ENCODE measurements around the gene TTLL5.
A peak's percentile ranks its signal among the peaks of the same experiment; 100 is the strongest.

Gene TTLL5

DNA sequence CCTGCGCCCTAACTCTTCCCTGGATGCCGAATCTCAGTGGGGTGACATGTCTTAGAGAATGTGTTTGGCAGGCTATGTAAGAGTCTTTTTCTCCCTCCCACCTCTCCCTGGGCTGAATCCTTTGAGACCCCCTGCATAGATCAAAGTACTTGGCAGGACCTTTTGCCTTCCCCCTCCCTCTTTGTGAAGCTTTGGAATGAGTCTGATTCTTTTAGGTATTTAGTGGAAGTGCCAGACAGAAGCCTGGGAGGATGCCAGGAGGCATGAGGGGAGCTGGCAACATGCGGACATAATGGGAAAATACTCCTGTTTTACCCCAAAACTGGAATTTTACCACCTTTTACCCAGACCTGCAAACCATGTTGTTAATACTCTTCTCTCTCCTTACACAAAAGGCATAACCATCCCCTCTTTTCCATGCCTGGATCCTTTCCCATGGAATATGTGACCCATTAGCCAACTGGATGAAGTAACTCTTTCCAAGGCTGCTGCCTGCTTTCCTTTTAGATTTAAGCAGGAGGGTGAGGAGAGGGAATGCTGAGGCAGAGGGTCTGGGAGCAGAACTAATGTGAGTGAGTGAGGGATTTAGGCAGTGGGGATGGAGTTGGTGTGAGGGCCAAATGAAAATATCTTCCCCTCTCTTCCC is 41.7 kb downstream of the TTLL5 start:
- no peak for DNase-seq

DNA sequence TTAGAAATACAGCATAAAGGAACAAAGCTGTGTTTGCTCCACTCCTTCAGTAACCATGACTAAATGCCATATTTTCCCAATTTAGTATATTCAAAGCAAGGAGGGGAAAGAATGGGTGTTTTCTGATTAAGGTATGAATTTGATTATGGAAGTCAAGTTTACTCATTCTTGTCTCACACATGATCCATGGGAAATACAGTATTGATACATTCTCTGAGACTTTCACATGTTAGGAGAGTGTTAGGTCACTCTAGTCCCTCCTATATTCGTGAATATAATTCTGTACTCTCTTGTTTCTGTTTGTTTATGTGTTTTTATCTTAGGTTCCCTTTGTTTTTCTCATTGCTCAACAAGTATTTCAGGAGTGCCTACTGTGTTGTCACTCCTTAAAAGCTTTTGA is 42.4 kb downstream of the TTLL5 start:
- DNase-seq = no peak

DNA sequence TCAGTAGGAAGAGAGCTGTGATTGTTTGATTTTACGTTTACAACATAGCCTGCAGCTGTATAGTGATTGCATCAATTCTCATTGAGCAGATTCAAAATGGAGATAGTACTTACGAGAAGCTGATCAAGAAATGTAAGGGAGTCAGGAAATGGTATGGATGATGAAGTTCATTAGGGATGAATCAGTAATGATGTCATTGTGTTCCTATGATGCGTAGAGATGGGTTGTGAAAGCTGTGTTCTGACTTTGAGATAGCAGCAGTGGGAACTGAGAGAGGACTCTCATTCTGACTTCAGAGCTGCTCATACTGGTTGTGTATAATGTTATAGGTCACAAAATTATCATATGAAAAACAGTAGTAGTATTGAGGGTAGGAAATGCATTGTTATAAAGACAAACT is 44.0 kb downstream of the TTLL5 start:
- no peak for DNase-seq

DNA sequence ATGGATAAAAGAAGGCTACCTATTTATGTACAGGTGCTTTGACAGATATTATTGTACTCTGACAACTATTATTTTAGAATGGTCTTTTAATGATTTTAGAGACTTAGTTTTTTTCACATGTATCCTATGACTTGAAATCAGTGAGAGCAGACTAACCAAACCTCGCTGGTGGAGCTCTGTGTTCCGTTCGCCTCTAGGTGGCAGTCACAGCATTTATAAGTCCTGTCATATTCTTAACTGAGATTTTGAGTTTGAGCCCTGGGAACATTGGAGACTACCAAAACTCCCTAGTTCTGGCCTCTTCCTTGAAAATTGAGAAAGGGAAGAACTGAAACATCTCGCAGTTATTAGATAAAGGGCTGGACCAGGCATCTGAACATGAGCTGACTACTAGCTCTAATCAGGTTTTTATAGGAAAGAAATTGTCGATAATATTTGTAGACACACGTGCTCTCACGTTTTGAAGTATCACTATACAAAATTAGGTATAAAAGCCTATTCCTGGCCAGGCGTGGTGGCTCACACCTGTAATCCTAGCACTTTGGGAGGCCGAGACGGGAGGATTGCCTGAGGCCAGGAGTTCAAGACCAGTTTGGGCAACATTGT is 48.3 kb downstream of the TTLL5 start:
- peak; percentile 8 for DNase-seq

DNA sequence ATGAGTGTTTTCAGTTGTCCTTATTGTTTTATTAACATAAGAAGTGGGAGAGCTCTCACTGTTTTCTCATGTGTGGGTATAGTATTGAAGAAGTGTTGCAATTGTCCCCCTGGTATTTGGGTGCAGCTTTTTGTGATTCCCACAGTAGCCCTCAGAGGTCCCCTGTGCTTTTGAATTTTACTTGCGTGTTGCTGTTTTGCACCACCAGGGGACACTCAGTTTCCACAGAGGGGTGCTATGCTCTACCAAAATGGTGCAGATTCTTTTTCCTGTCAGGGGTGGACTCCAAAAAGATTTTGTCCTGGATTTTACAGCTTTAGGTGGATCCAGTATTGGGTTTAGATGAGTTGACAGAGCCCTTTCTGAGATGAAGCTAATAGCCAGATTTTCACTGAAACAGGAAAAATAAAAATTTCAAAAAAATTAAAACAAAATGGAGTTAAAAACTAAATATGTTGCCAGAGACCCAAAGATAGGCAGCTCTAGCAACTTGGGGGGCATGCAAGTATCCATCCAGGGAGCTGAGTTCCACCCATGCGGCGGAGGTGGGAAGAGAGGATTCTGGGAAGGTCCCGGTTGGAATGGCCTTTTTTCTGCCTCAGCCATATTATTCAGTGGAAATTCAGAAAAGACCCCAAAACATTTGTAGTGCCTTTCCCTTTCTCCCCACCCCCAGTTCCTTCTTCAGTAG is 50.2 kb downstream of the TTLL5 start:
- no peak for DNase-seq

DNA sequence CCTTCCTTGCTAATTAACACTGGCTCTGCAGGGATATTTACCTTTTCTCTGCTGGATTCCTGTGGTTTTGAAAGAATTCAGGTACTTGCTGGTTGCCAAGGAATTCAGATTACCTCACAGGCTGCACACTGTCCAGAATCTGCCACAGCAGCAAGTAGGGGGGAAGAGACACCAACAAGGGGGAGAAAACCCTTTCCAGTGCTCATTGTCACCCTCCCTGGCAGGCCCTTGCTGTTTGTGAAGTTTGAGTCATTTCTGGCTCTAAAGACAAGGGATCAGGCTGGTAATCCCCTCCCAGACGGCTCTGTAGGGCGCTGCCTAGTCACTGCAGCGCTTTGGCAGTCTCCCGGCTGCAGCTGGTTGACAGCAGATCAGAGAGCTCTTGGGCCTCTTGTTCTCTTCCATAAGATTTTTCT is 50.8 kb downstream of the TTLL5 start:
- DNase-seq = no peak

DNA sequence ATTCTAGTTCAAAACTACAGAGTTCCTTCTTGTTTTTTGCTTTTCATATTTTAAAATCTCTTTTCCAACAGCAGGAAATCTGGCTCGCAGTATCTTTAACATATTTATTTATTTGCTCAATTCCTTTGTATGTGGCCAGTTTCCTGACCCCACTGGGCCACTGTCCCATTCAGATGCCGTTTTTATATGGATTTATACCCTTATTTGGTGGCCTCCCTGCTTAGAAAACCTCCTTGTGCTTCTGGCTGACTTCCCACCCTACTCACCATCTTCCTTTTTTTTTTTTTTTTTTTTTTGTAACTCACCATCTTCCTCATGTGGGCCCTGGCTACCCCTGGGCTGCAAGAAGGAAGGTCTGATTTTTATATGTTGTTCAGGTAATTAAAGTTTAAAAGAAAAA is 53.9 kb downstream of the TTLL5 start:
- DNase-seq = no peak

DNA sequence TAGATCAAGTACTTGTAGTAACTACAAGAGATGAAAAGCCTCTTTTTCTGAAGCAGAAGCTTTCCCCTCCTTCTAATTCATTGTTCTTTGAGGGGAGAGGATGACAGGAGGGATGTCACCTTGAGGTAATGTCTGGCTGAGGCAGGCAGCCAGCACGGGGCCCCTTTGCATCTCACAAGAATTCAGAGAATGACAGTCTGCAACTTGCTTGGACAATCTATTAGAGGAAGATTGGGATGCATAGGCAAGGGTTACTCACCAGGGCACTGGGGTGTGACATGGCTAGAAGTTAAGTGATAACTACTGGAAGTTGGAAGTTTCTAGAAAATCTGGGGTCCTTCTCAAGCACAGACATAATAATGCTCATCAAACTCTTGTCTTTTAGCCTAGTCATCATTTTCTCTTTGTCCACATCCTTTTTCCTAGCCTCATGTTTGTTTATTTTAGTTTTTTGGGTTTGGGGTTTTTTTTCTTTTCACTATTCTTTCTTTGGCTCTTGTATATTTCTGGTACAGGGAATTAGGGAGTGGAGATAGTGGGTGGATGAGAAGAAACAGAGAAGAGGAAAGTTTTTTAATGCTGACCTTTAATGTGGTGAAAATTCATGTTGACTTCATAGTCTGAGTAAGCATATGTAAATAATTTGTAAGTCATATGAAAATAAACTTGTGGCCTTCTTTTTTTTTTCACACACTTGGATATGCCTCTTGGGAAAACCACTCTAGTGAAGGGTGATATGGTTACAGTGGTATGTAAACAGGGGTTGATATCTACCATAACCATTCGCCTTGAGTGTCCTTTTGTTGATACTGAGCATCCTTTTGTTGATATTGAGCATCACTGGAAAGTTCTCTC is 55.1 kb downstream of the TTLL5 start:
- no peak for DNase-seq

DNA sequence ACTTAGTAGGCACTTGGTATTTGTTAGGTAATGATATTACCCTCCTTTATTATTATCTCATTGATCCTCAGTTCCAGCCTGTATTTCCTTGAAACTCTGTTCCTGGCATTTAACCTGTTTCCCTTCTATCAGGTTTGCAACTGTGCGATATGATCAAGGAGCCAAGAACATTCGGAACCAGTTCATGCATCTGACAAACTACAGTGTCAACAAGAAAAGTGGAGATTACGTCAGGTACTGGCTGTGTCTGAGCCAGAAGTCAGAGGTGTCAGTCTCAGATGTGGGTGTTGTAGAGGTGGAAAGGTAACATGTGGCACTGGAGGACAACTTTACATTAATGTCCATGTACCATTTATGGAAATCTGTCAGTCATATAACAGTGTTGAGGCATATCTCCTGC is 56.7 kb downstream of the TTLL5 start:
- DNase-seq = no peak

DNA sequence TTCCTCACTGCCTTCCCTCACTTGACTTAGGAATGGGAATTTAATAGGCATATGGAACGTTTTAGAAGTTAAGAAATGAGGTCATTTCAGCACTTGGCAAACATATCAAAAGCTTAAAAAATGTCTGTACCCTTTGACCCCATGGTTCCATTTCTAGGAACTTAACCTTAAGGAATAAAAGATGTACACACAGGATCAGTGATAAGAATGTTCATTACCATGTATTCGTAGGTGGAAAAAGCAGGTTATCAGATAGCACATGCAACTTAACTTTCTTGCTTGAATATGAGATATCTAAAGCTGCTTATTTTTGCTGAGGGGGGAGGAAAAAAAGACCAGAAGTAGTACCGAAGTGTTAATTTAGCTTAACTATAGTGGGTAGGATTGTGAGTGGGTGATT is 57.2 kb downstream of the TTLL5 start:
- DNase-seq = no peak

DNA sequence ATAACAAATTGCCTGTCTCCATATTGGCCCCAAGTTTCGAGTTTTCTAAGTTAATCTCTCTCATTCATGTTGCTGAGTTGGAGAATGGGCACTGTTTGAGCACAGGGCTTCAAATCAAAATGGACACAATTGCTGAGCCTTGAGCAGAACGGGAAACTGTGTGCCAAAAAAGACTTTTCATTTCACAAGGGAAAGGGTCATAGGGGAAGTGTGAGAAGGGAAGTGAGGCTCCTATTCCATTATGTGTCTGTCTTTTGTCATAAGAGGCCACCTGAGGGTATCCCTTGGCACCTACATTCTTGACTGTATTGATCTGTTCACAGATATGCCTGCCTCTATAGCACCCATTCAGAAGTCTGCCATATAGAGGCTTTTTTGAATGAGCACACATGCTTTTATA is 59.1 kb downstream of the TTLL5 start:
- no peak for DNase-seq

DNA sequence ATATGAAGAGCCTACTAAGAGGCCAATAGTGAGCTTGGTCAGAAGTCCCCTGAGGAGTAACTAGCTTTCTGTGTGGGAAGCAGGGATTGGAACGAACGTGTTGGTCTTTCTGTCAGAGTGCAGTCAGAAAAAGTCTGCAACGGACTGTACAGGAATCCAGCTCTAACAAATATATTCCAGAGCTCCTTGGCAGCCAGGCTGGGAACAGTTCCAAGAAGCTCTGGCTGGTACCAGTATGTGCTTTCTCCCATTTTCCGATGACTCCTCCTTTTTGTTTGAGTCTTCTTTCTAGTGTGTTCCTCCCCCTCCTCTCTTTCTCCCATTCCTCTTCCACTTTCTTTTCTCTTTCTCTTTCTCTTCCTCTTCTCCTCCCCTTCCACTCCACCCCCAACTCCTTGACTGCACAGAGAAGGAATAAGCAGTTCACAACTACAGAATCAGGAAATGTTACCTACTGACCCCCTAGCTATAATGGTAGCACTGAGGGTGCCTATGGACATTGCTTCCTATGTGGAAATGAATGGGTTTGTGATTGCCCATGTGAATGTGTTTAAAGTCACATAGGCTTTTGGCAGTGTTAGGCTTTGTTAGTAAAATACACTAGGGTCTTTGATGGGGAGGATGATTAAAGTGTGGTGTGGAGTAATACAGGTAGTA is 59.9 kb downstream of the TTLL5 start:
- DNase-seq = no peak

DNA sequence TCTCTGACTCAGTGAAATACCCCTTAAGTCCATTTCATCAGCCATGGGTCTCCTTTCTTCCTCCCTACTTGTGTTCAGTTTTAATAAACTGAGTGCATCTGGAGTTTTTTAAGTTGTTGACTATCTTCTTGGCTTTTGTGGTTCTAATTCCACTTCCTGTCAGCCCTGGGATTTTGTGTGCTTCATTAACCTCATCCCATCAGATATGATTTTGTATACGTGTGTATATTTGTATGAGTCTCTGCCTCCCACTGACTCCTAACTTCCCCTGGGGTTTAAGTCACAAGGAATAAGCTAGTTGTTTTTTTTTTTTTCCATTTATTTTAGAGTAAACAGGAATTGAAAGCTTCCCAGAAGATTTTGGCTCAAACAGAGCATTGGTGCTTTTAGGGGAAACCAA is 62.7 kb downstream of the TTLL5 start:
- no peak for DNase-seq

DNA sequence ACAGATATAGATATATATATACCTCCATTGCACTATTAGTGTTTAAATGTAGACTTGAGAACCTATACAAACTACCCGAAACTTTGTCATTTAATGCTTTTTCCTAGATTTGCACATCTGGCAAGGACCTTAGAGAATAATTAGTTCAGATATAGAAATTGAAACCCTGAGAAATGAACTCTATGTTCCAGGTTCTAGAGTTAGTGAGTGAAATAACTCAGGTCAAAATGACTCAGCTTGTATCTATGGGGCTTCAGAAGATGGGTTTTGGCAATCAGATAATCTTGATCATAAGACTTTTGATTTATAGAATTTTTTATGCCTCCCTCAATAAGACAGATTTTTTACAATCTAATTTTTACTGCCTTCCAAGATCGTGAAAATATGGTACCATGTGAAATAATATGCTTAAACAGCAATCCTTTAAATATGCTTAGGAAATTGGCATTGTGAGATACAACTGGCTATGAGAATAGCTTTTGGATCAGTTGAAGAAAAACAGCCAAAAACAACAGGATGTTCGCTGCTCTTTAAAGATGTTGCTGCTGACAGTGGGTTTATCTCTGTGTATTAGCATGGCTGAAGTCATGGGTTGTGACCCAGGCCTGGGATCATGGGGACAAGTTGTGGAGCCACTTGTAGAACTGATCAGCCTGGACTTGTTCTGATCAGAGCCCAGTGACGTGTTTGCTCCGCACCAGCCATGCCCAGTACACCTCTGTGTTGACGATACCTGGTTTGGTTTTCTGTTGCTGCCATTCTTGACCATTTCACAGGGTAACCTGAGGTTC is 63.6 kb downstream of the TTLL5 start:
- no peak for DNase-seq

DNA sequence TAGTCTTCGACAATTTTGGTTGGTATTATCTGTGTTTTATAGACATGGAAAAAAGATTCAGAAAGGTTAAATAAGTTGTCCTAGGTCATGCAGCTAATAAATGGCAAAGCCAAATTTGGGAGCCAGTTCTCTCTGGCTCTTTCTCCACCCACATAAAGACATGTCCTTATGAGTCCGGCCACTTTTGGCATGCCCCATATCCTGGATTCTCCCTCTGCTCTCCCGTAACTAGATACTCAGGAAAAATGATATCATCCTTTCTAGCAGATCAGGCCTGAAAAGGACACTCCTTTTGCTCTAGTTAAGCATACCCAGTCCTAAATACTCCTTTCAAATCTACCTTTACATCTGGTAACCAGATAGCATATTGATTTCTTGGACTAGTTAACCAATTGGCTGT is 64.4 kb downstream of the TTLL5 start:
- no peak for DNase-seq

DNA sequence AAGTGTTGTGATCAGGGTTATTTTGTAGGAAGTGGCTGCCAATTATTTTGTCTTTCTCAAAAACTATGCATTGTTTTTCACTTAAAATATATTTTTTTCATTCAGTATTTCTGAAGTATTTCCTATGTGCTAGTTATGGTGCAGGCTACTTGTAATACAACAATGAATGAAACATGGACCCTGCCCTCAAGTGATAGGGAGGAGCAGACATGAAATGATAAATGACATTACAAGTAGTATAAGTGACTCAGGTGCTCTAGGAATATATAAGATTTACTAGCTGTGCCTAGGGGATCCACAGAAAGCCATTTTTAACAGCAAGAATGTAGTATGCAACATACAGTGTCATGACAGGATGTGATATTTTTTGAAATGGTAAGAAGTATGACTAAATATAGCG is 65.3 kb downstream of the TTLL5 start:
- no peak for DNase-seq

DNA sequence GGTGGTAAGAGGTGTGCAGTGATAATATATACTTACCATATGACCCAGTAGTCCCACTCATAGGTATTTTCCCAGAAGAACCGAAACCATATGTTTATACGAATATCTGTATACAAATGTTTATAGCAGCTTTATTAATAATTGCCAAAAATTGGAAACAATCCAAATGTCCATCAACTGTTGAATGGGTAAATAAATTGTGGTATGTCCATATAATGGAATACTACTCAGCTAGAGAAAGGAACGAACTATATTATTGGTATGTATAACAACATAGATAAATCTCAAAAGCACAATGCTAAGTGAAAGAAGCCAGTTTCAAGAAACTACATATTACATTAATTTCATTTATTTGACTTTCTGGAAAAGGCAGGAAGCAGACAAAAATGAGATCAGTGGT is 66.1 kb downstream of the TTLL5 start:
- DNase-seq = no peak

DNA sequence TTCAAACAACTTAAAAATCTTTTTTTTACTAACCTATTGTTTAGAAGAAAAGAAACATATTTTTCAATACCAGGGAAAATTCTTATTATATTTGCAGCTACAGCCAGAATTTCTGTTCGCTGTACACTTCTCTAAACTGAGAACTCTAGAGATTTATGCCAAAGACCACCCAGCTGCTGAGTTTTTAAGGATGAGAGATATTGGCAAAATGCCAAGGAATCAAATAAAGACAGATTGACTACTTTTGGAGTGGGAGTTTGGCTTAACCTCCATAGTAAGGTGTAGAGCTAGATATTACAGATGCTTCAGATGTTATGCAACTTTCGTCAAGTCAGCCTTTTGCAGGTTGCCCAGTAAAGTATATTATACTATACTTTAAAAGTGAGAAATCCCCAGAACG is 71.8 kb downstream of the TTLL5 start:
- DNase-seq = no peak

DNA sequence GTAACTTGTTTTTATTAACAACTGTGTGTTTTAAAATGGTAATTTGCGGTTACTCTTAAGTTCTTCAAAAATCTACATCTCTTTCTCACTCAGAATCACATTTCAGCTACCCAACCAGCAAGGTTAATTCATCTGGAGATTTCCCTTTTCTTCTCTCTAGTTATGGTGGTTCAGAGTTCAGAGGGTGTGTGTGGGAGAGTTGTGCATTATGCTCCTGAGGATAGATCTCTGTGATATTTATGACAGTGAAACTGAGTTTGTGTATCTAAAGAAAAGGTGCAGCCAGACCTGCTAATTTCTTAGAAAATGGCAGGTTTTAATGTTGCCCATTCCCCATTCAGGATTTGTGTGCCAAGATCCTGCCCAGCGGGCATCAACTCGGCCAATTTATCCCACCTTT is 73.8 kb downstream of the TTLL5 start:
- DNase-seq = no peak

DNA sequence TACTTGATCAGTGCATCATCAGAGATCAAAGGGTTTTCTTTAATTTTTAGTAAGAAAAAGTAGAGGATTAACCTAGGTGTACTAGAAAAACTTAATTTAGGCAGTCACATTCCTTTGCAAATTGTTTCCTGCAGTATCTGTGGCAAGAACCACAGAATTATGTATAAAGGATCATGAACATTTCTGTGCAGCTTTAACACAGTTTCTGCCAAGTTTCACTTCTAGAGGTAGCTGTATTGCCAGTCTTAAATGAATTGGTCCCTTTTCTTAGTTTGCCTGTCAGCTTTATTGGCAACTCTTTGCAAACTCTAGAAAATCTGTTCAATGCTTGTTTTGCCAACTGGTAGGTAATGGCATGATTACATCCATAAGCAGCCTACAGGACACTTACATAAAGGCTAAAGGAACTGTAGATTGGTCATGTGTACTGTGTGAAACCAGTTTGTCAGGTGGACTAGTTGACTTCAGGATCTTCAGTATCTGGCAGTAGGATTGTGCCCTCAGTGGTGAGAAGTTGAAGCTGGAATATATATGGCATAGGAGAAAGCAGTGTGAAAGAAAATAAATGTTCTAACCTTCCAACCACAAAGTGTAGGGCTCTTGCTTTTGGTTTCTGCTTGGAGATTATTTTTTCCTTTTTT is 75.9 kb downstream of the TTLL5 start:
- DNase-seq = no peak

DNA sequence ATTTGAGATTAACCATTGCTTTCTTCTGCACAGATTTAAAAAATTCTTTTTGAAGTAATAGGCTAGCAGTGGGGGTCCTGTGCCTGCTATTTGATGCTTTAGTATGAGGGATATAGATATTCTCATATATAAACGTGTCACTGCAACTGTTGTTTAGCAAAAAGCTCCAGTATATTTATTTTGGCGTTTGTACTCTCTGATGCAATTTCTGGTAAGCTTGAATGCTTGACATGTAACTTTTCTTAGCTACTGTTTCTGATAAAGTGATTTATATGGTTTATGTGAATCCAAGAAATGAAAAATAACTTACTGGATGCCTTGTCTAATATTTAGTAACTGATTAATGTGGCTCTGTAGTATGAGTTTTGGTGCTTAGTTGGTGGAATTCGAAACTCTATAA is 77.1 kb downstream of the TTLL5 start:
- no peak for DNase-seq

DNA sequence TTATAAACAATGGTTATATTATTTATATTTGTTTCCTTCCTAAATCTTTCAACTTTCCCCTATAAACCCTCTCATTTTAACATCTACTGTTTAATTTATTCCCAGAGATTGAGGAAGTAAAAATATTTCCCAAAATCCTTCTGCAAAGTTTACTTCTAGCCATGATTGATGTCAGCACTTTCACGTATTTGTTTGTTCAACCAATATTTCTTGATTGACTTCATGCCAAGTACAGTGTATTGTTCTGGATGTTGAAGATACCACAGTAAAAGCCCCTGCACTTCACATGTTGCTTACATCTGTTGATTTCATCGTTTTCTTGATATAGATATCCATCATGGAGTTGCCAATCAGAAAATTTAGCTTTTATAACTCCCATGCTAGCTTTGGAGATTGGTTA is 81.8 kb downstream of the TTLL5 start:
- DNase-seq = no peak

Measured in NCI-H2081 treated with DMSO at 0.1 percent for 48 hours (cell line).